ENCODE data around the gene MTERF4. TPM values are rescaled to one million over a fixed set of nuclear protein-coding genes. Genes with fewer than 3 reads are reported as not detected.

MTERF4 gene
- total RNA-seq, 1 donor from 2014 or later = 63.5 TPM

DNA sequence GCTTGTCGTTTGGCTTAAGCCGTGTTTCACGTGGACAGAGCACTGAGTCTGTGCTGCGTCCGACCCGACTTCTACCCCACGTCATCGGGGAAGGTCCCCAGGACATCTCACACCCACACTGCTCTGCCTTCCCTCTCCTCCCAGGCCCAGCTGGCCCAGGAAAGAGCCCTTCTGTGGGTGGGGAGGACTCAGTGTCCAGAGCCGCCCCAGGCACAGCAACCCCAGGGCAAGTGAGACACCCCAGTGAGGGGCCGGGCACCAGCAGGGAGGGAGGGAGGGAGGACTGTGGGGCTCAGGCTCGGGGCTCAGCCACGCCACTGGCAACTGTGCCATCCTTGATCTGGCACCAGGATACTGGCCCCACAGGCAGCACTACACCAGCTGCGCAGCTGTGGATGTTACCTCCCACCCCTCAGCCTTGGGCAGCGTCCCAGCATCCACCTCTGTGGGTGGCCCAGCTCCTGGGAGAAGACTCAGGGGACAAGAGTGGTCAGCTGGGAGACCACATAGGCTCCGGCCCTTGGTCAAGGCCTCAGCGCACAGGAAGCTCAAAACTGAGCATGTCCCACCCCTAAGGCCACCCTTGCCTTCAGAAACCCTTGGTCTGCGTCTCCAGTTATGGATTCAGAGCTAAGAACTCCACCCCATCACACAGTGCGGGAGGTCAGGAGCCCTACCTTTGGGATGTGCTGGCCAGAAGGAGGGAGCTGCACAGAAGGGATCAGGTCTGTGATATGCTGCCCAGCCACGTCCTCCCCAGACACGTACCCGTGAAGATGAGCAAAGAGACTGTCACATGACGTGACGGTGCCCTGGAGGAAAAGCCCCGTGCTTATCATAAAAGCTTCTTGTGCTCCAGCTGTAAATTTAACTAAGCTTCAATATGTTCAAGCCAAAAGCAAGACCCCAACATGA lies 35.4 kb upstream of the MTERF4 start:
- Mint-ChIP-seq H3K27ac (ENCODE audit: unreplicated experiment) (no peak overlapping the region), H3K4me3 (ENCODE audit: unreplicated experiment) (no peak overlapping the region), H3K4me1 (ENCODE audit: low read depth, unreplicated experiment) (no peaks in the 10 kb centered on the region), H3K36me3 (ENCODE audit: unreplicated experiment) (no peaks in the 10 kb centered on the region), H3K9me3 (ENCODE audit: unreplicated experiment) (peaks cover under 1% of the 10 kb centered on the region), H3K27me3 (ENCODE audit: unreplicated experiment) (peaks cover 7% of the 10 kb centered on the region)
- no peak for DNase-seq
- TF ChIP-seq, protein P1, sequence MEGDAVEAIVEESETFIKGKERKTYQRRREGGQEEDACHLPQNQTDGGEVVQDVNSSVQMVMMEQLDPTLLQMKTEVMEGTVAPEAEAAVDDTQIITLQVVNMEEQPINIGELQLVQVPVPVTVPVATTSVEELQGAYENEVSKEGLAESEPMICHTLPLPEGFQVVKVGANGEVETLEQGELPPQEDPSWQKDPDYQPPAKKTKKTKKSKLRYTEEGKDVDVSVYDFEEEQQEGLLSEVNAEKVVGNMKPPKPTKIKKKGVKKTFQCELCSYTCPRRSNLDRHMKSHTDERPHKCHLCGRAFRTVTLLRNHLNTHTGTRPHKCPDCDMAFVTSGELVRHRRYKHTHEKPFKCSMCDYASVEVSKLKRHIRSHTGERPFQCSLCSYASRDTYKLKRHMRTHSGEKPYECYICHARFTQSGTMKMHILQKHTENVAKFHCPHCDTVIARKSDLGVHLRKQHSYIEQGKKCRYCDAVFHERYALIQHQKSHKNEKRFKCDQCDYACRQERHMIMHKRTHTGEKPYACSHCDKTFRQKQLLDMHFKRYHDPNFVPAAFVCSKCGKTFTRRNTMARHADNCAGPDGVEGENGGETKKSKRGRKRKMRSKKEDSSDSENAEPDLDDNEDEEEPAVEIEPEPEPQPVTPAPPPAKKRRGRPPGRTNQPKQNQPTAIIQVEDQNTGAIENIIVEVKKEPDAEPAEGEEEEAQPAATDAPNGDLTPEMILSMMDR (IDR thresholded peaks at IDR 0.05; ENCODE audit: partially characterized antibody, unreplicated experiment) = no peak

DNA sequence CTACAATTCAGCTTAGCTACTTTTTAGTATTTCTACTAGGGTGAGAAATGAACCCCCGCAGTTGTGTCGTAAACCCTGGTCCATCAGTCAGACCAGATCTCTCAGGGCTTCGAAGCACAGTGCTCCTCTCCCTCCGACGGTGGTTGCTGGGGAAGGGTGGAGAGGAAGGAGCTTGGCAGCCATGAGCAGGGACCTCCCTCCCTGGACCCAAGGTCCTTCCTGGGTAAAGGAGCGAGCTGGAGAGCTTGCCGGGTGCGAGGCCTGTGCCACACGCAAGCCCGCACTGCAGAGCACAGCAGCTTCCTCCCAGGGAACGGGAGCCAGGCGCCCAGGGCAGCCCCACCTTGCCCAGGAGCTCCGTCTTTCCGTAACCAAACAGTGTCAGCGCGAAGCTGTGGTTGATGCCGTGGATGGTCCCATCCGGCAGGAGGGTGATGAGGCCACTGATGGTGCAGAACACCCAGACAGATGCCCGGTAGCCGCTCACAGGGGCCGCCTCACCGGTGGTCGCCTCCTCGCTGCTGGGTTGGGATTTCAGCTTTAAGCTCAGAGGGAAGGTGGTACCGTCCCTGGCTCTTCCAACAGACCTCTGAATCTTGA lies 34.7 kb upstream of the MTERF4 start:
- H3K27me3 Mint-ChIP-seq (ENCODE audit: unreplicated experiment) = peaks cover 3% of the 10 kb centered on the region
- TF ChIP-seq, protein P1 (IDR thresholded peaks at IDR 0.05; ENCODE audit: partially characterized antibody, unreplicated experiment) = no peak
- no peak overlapping the region for H3K27ac Mint-ChIP-seq (ENCODE audit: unreplicated experiment)
- H3K4me1 Mint-ChIP-seq (ENCODE audit: low read depth, unreplicated experiment) = no peaks in the 10 kb centered on the region
- H3K36me3 Mint-ChIP-seq (ENCODE audit: unreplicated experiment) = no peaks in the 10 kb centered on the region
- DNase-seq = no peak
- no peaks in the 10 kb centered on the region for H3K9me3 Mint-ChIP-seq (ENCODE audit: unreplicated experiment)
- H3K4me3 Mint-ChIP-seq (ENCODE audit: unreplicated experiment) = no peak overlapping the region

DNA sequence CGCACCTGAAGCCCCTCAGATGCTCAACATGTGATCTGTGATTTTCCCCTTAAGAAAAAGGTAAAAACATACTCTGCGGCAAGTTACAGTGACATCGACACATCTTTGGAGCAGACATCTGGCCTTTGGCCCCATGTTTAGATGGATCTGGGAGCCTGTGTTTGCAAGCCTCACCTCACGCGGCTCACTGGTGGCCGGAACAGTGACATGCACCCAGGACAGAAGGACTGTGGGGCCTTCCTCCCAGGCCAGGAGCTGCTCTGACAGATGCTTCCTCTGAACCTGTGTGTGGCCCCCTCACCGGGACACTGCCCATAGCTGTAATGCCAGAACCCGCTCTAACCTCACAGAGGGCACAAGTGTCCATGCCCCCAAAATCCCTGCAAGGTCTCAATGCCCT lies 34.1 kb upstream of the MTERF4 start:
- H3K27ac Mint-ChIP-seq (ENCODE audit: unreplicated experiment) = no peak overlapping the region

DNA sequence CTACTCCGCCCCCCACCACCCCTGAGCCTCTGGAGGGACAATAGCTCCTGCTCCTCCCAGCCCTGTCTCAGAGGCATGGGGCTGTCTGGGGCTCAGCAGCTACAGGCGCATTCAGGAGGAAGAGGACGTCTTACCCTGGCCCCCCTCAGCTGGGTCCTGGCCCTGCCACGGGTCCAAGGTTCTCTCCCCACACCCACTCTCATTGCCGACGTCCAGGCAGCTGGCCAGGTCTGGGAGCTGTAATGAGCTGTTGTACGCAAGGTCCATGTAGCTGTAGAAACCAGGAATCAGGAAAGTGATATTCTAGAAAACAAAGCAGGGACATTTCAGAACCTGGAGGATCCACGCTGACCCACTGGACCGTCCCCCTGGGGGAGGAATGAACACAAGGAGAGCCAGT lies 33.6 kb upstream of the MTERF4 start:
- Mint-ChIP-seq H3K4me1 (ENCODE audit: low read depth, unreplicated experiment) (no peaks in the 10 kb centered on the region), H3K9me3 (ENCODE audit: unreplicated experiment) (no peaks in the 10 kb centered on the region), H3K27me3 (ENCODE audit: unreplicated experiment) (no peaks in the 10 kb centered on the region), H3K36me3 (ENCODE audit: unreplicated experiment) (no peaks in the 10 kb centered on the region), H3K27ac (ENCODE audit: unreplicated experiment) (no peak overlapping the region), H3K4me3 (ENCODE audit: unreplicated experiment) (no peak overlapping the region)
- DNase-seq = no peak
- TF ChIP-seq, protein P1 (IDR thresholded peaks at IDR 0.05; ENCODE audit: partially characterized antibody, unreplicated experiment) = no peak

More for the DNA sequence above, 34.1 kb upstream of the MTERF4 start:
- TF ChIP-seq, protein P1 (IDR thresholded peaks at IDR 0.05; ENCODE audit: partially characterized antibody, unreplicated experiment) = no peak
- H3K27me3 Mint-ChIP-seq (ENCODE audit: unreplicated experiment) = no peaks in the 10 kb centered on the region
- H3K9me3 Mint-ChIP-seq (ENCODE audit: unreplicated experiment) = no peaks in the 10 kb centered on the region
- no peak overlapping the region for H3K4me3 Mint-ChIP-seq (ENCODE audit: unreplicated experiment)
- H3K36me3 Mint-ChIP-seq (ENCODE audit: unreplicated experiment) = no peaks in the 10 kb centered on the region
- H3K4me1 Mint-ChIP-seq (ENCODE audit: low read depth, unreplicated experiment) = no peaks in the 10 kb centered on the region
- DNase-seq = no peak

DNA sequence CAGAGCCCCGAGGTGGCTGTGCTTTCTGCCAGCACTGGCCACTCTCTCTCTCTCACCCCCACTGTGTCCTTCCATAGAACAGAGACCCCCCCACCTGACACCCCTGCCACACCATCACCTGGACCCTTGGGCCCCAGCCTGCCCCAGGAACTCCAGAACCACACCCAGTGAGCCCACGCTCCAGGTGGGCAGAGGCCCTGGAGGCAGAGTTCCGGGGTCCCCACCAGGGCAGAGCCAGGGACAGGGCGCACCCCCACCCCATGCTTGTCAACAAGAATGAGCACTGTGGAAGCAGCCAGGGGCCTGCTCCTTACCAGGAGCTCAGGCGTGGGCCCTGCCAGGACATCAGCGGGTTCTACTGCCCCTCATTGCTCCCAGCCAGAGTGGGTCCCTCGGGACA lies 32.6 kb upstream of the MTERF4 start:
- Mint-ChIP-seq H3K27ac (ENCODE audit: unreplicated experiment) (no peak overlapping the region), H3K36me3 (ENCODE audit: unreplicated experiment) (no peaks in the 10 kb centered on the region), H3K9me3 (ENCODE audit: unreplicated experiment) (no peaks in the 10 kb centered on the region), H3K4me1 (ENCODE audit: low read depth, unreplicated experiment) (no peaks in the 10 kb centered on the region), H3K4me3 (ENCODE audit: unreplicated experiment) (no peak overlapping the region), H3K27me3 (ENCODE audit: unreplicated experiment) (no peaks in the 10 kb centered on the region)
- no peak for DNase-seq
- TF ChIP-seq, protein P1 (IDR thresholded peaks at IDR 0.05; ENCODE audit: partially characterized antibody, unreplicated experiment) = no peak
